GM18502 (cell line): Measurements from ENCODE around the gene ARHGEF7.
"Not testable (repeated sequence)": the region's sequence is repeated elsewhere in the genome, so short reads cannot be mapped to it uniquely, and the experiment has no call there.

ENCODE experiments used
- ATAC-seq: cut with Tn5 transposase; IDR thresholded peaks from one replicate; pipeline ENCODE4 v1.9.1; 2021; ENCODE audit warnings: mild to moderate bottlenecking; ENCODE audit not compliant: unreplicated experiment, poor library complexity

ARHGEF7 gene

GRCh38 chr13:111189064-111189505 is 74.0 kb downstream of the ARHGEF7 start:
- ATAC-seq, result not testable (repeated sequence)

DNA sequence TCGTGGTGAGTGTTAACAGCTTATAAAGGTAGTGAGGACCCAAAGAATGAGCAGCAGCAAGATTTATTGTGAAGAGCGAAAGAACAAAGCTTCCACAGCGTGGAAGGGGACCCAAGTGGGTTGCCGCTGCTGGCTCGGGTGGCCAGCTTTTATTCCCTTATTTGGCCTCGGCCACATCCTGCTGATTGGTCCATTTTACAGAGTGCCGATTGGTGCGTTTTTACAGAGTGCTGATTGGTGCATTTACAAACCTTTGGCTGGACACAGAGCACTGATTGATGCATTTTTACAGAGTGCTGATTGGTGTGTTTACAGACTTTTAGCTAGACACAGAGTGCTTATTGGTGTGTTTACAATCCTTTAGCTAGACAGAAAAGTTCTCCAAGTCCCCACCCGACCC is 74.4 kb downstream of the ARHGEF7 start:
- not testable (repeated sequence) for ATAC-seq

DNA sequence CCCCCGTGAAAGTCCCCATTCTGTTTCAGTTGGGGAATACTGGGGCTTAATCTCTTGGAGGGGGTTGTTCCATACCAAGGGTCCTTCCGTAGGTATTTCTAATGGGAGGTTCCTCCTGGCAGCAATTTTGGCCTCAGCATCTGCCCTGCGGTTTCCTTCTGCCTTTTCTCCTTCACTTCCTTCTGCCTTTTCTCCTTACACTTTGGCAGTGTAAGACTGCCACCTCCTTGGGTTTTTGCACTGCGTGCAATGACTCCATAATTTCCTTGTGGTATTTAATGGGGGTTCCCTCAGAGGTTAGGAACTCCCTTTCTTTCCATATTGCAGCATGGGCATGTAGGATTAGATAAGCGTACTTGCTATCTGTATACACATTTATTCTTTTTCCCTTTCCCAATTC is 78.1 kb downstream of the ARHGEF7 start:
- ATAC-seq, result not testable (repeated sequence)

GRCh38 chr13:111194651-111195050 is 79.5 kb downstream of the ARHGEF7 start:
- not testable (repeated sequence) for ATAC-seq

DNA sequence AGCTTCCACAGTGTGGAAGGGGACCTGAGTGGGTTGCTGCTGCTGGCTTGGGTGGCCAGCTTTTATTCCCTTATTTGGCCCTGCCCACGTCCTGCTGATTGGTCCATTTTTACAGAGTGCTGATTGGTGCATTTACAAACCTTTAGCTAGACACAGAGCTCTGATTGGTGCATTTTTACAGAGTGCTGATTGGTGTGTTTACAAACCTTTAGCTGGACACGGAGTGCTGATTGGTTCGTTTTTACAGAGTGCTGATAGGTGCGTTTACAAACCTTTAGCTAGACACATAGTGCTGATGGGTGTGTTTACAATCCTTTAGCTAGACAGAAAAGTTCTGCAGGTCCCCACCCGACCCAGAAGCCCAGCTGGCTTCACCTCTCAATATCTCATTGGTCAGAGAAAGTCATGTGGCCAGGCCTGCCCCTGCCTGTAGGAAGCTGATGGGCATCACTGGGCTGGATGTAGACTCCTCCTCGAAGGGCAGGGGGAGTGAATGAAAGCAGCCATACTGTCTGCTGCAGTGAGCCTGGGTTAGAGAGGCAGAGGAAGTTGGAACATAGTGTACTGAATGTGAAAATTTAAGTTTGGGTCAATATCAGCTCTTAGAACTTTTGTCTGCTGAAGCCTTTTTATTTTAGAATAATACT is 83.7 kb downstream of the ARHGEF7 start:
- ATAC-seq, result not testable (repeated sequence)

GRCh38 chr13:111201304-111201940 is 86.3 kb downstream of the ARHGEF7 start:
- ATAC-seq, result peak; percentile 25

GRCh38 chr13:111202156-111202621 is 87.1 kb downstream of the ARHGEF7 start:
- ATAC-seq, result no peak

GRCh38 chr13:111202745-111203144 is 87.6 kb downstream of the ARHGEF7 start:
- peak; percentile 87 for ATAC-seq

GRCh38 chr13:111203736-111204389 is 88.8 kb downstream of the ARHGEF7 start:
- ATAC-seq, result peak; percentile 36

GRCh38 chr13:111204438-111205177 is 89.5 kb downstream of the ARHGEF7 start:
- ATAC-seq, result no peak

DNA sequence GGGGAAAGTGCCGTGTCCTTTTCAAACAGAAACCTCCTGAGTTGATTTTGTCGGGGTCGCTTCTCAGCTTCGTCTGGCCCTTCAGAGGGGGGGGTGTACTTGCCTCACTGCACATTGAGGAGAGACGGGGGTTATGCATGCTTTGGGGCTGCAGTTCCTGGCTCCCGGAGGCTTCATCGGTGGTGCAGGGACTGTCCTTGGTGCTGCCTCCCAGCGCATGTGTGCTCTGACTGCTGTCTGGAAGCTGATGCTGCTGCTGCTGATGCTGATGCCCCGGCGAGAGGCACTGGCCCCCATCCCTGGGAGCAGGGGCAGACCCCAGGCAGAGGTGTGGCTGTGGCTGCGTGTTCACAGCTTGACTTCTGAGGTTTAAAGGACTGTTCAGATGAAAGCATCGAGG is 91.0 kb downstream of the ARHGEF7 start:
- no peak for ATAC-seq

GRCh38 chr13:111209613-111210012 is 94.5 kb downstream of the ARHGEF7 start:
- no peak for ATAC-seq

- ATAC-seq, result no peak
These were observed 95.0 kb downstream of the ARHGEF7 start for GRCh38 chr13:111210091-111210490.

GRCh38 chr13:111210544-111211469 is 95.7 kb downstream of the ARHGEF7 start:
- no peak for ATAC-seq

DNA sequence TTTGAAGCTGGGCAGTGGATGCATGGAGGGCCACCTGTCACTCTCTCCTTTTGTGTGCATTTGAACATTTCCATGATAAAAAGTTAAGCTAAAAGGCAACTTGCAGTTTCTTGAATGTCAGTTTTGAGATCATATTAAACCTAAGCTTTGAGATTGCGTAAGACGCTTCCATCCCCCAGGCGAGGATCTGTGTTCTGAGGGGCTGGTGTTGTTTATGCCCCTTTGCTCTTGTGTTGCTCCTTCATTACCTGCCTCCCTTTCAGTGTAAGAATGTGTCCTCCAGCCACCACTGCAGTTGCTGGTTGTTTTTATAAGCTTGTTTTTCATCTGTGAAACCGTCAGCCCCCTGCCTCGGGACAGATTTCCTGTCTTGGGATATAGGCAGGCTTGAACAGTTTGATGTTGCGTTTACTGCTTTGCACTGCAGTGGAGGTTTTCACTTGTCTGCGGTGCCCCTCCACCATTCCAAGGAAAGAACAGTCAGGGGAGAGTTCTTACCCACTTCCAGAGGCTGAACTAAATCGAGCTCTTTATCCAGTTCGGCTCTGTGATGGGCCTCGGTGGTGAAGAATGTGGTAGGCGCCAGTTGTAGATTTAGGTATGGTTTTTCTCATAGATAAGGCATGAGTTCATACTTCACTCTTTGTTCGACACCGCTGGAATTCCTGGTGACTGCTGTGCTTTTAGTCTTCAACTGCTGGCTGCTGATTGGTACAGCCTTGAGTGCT is 96.8 kb downstream of the ARHGEF7 start:
- no peak for ATAC-seq

- ATAC-seq, result no peak
These were observed 97.4 kb downstream of the ARHGEF7 start for GRCh38 chr13:111212517-111212873.

DNA sequence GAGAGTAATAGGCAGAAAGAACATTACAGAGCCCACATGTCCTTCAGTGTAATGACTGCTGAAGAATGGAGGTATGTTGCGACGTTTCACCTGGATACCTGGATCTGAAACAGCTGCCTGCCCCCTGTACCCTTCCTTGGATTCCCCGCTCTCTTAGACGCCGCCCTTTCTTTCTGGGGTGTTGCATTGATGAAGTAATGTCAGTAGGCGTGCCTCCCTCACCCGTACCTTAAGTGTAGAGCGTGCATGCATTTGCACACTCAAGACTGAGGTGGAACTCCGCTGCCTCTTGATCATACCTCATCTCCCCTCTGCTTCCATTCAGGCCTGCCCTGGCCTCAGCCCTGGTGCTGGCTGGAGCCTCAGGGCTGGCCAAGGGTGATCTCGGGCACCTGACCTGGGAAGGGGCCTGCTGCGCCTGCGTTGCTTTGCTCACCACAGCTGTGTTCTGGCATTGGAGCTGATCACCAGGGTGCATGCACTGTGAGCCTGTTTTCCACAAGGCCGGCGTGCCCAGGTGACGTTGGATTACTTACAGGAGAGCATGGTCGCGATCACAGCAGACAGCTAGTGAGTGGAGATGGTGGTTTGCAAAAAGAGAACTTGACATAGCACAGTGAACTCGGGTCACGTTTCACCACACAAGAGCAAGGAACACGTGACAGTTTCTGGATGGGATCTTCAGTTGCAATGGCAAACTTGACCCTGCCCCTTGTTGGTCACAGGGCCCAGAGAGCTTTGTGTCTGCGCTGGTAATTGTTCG is 99.0 kb downstream of the ARHGEF7 start:
- peak; percentile 45 for ATAC-seq
